NCI-H2196 (cell line): ENCODE data around the gene BRWD1.
"Not testable (repeated sequence)": the region's sequence is repeated elsewhere in the genome, so short reads cannot be mapped to it uniquely, and the experiment has no call there.

Experiments used
- DNase-seq: peaks from one replicate; lab custom pipeline; 2025; ENCODE audit not compliant: unreplicated experiment; lab: John Stamatoyannopoulos, UW

BRWD1 gene

DNA sequence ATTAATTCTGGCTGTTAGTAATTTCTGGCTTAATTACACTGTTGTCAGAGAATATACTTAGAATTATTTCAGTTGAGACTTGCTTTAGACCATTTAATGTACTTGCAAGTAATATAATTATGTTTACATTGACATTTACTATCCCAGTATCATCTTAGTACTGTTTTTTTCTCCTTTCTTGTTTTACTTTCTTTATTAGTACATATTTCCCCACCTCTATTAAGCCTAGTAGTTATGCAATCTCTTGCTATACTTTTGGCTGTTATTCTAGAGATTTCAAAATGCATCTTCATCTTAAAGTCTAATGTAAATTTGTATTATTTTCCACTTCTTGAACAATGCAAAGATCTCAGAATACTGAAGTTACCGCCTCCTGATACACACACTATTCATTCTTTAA is 24.4 kb downstream of the BRWD1 start:
- no peak for DNase-seq

DNA sequence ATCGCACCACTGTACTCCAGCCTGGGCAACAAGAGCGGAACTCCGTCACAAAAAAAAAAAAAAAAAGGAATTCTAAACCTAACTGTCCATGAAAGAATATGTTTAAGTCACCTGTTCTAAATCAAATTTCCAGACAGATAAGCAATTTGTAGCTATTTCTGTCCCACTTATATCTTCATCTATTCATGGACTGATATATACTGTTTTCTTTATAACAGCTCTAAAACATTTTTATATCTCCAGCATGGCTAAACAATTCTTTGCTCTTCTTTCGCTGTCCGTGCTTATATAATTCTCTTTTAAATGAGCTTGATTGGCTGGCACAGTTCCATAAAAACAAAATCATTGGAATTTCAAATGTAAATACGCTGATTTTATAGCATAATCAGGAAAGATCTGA is 30.5 kb downstream of the BRWD1 start:
- DNase-seq, result no peak

DNA sequence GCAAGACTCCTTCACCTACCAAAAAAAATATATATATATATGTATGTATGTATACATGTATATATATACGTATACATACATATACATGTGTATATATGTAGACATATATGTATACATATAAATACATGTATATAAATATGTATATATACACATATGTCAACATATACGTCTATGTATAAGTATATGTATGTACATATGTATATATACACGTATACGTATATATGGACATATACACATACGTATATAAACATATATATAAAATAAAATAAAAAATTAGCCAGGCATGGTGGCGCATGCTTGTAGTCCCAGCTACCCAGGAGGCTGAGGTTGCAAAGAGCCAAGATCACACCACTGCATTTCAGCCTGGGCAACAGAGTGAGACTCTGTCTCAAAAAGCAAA is 31.6 kb downstream of the BRWD1 start:
- DNase-seq, result no peak

DNA sequence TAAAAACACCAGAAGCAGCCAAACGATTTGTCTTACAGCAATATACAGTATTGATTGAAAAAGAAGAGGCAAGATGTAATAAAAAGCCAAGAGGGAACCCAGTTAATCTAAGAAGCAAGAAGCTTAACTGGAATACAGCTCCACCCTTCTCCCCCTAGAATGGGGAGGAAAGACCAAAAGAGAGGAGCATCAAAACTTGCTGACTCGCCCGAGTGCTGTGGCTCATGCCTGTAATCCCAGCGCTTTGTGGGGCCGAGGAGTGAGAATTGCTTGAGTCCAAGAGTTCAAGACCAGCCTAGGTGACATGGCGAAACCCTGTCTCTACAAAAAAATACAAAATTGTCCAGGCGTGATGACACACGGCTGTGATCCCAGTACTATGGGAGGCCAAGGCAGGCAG is 32.2 kb downstream of the BRWD1 start:
- no peak for DNase-seq

DNA sequence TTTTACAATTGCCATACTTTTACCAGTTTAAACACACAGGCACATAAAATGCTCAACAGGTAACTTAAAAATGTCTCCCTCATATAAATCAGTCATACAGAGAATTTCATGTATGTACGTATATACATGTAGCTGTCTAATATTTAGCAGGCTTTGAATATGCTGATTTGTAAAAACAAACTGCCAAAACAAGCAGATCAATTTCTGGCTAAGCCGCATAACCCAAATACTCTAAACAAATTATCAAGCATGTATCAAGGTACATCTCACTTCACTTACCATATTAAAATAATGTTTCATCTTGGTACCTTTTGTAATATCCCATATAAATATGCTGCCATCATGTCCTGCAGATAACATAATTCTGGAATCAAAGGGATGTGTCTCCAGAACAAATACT is 43.8 kb downstream of the BRWD1 start:
- no peak for DNase-seq

DNA sequence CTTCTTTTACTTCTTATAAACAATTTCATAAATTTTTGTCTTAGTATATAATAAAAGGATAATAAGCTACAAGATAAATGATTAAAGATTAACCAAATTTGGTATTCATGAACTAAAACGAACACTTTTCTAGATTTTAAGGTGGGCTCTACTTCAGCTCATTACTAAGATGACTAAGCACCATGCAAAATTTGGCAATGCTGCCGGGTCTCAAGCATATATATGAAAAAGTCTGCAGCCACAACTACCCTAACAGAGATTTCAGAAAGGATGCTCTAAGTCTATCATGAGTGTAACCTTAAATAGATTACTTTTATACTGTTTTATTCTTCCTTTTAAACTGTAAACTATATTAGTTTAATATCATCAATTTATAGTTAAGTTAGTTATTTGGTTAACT is 47.8 kb downstream of the BRWD1 start:
- DNase-seq, result no peak

DNA sequence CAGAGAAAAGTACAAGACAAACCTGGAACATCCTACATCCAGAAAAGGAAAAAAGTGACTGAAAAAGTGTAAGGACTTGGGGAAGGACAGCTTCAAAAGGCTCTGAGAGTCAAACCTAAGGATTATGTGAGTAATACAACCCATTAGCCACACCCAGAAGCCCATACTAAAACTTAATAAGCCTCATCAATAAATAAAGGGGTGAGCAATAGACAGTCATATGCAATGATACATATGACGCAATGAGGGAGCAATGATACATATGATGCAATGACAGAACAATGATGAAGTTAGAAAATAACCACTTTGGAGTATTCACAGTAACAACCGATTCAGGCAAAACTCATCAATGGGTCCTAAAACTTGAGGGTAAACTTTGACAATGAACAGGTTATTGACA is 50.1 kb downstream of the BRWD1 start:
- no peak for DNase-seq

DNA sequence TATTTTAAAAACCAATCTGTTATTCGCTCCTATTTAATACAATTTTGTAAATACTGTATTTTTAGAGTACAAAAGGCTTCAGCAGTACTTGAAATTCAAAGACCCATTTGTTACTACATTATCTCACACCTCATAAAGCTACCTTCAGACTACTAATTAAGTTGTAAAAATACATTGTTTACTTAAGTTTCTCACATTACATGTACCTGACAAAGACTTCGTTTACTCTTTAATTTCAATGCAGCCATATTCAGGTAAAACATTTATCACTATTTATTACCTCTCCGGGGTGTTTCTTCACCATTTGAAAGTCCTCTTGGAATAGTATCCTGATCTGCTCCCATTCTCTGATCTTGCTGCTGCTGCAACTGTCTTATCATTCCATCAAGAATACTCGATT is 55.2 kb downstream of the BRWD1 start:
- DNase-seq, result peak; percentile 21

DNA sequence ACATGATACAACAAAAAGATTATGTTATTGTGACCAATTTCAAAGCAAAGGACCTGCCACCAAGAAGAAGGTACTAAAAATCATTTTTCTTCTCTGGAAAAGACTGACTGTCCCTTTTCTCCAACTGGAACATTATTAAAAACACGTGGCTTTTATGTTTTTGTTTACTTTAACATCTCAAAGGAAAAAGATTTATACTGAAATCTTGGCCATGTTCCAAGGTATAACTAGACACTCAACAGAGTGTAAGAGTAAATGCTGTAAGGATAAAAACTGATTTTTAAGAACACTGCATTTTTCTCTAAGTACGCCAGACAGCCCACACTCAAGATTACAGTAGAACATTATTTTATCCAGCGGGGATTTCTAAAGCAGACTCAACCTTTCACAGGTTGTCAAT is 62.1 kb downstream of the BRWD1 start:
- DNase-seq, result peak; percentile 9

DNA sequence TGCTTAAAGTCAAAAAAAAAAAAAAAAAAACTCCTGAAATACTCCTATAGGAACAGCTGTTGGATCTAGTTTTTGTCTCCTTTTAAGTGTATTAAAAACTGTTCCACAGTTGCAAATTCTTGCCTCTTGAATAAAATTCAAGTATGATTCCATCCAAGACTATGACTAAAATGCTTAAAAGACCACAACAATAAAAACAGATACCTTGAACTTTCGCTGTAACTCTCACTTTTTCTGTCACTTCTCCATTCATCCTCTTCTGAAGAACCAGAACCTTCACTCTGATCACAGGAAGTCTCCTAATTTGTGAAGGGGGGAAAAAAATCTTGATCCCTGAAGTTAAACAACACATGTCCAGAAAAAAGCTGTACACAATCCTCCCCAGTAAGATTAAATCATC is 75.2 kb downstream of the BRWD1 start:
- no peak for DNase-seq

DNA sequence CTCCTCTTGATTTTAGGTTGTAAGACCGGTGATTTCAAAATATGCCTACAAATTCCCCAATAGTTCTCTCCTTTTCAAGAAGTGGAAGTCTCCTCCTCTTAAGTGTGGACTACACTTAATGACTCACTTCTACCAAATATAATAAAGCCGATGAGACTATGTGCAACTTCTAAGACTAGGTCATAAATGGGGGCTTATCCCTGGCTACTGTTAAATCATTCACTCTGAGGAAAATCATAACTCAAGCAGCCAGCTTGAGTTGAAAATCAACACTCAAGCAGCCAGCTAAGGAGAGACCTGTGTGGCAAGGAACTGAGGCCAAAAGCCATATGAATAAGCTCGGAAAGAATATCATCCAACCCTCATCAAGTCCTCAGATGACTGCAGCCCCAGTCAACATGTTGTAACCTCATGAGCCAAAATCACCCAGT is 80.6 kb downstream of the BRWD1 start:
- no peak for DNase-seq

DNA sequence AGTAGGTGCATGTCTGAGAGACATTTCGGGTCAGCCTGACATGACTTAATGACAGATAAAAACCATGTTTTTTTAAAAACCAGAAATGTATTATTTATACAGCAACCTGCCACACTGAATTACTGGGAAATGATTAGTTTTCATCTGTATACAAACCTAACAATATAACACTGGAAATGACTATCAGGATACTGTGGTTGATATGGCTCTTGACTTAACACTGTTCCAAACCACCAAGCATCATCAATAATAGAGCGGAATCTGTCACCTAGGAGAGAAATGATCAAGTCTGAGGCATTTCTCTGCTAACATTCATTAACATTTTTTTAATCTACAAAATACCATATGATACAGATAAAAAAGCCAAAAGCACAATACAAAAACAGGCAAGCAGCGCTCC is 88.5 kb downstream of the BRWD1 start:
- DNase-seq, result no peak

DNA sequence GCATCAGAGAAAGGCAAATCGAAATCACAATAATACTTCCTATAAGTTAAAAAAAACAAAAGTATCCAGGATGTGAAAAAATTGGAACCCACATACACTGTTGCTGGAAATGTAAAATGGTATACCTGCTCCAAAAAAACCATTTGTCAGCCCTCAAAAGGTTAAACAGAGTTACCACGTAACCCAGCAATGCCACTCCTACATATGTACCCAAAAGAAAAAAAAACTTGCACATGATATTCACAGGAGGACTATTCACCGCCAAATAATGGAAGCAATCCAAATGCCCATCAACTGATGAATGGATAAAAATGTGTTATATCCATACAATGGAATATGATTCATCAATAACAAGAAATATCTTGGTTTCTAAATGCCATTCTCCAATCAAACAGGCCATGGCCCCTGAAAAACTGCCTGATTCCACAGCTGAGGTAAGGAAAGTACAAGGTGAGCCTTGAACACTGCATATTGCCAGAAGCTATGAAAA is 91.4 kb downstream of the BRWD1 start:
- no peak for DNase-seq

DNA sequence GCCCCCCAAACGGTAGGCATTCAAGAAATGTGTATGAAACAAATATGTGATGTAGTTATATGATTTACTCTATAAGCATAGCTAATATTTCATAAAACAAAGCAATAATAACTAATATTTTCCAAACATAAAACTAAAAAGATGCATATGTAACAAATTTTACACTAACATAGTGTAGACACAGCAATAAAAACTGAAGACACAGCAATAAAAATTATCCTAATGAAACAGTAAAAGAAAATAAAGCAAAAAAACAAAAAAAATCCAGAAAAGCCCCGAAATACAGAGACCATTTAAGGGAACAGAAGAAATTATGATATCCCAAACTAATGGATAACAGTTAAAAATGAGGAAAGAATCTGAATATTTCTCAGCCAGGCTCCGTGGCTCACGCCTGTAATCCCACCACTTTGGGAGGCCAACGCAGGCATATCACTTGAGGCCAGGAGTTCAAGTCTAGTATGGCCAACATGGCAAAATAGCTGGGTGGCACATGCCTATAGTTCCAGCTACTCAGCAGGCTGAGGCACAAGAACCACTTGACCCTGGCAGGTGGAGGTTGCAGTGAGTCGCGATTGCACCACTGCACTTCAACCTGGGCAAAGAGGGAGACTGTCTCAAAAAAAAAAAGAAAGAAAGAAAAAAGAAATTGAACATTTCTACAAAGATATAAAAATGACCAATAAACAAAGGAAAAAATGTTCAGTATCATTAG is 92.0 kb downstream of the BRWD1 start:
- DNase-seq, result no peak

DNA sequence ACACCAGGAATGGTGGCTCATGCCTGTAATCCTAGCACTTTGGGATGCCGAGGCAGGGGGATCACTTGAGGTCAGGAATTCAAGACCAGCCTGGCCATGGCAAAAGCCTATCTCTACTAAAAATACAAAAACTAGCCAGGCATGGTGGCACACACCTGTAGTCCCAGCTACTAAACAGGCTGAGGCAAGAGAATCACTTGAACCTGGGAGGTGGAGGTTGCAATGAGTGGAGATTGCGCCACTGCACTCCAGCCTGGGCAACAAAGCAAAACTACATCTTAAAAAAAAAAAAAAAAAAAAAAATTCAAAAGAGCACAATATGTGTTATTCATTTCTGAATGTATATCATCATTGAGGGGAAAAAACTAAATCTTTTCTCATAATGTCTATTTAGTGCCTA is 92.6 kb downstream of the BRWD1 start:
- not testable (repeated sequence) for DNase-seq

DNA sequence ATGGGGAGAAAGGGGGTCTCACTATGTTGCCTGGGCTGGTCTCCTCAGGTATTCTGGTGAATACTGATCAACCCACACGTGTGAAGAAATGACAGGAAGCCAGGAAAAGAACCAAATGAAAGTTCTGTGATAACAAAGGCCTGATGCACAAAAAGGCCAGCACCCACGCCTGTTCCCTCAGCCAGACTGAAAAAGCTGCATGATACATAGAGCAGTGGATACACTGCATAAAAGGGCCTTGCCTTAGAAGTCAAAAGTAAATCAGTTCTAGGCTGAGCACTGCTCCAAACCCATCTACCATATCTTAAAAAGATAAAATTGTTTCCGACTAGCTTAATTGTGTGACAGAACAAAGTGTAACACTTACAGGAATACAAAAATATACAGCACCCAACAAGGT is 93.3 kb downstream of the BRWD1 start:
- DNase-seq, result no peak

DNA sequence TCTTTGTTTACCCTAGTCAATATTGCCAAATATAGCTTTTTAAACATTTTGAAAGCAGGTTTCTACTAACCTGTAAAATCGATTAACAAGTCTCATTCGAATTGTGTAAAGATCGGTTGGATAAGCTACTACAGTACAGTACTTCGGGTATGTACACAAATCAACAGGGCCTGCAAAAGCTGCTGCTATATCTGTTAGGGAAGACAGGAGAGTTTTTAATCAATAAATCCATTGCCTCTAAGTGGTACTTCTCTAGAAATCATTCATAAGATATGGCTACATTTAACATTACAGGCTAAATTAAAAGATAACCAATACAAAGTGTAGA is 95.4 kb downstream of the BRWD1 start:
- no peak for DNase-seq

DNA sequence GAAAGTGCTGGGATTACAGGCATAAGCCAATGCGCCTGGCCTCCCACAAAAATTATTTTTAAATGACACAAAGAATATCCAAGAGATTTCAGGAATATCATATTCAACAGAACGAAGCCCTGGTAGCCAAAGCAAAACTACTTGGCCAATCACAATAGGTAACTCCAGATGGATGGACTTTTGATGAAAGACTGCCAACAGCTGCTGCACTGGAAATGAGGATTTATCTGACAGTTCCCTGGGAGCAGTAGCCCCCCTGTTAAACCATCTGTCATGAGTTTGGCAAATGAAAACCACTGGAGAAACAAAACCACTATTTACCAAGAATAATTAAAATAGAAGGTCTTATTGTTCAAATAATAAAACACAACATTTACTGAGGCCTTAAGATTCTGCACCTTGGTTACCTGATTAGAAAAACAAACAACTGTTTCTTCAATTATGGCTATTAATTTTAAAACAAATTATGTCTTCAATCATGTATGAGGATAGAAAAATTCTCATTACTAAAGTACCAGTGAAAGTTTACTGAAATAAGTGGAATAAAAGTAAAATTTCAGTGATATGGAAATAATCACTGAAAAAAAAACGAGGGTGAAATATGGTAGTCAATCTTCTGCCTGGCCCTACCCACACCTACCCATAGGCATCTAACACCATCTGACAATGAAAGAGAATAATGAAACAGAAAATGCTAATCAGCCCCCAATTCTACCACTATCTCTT is 95.9 kb downstream of the BRWD1 start:
- DNase-seq, result no peak

DNA sequence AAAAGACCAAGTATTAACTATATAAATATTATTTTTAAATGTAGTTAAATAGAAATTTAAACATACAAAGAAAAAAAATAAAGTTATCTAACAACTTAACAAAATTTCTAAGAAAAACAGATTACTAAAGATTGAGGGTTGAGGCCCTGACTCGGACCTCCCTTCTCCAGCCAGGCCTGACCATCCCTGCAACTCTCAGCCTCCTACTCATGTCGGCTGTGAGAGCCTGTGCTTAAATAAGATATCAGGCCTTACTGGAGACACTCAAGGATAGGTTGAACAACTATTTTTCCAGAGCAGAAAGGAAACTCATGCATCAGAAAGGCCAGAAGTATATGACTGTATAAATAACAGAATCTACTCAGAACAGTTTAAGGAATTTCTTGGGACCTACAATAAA is 97.1 kb downstream of the BRWD1 start:
- DNase-seq, result no peak

DNA sequence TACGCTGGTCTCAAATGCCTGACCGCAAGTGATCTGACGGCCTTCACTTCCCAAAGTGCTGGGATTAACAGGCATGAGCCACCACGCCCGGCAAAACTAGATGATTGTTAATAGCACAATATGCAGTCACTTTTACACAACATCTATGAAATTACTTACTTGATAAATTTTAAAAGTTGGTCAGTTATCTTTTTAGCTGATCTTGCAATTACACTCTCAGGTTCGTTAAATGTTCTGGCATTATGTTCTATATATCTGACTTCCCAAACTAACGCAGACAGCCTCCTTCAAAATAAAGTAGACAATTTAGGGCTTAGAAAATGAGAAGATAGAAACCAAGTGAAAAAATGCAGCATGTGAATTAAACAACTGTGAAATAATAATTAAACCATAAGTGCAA is 98.4 kb downstream of the BRWD1 start:
- no peak for DNase-seq

DNA sequence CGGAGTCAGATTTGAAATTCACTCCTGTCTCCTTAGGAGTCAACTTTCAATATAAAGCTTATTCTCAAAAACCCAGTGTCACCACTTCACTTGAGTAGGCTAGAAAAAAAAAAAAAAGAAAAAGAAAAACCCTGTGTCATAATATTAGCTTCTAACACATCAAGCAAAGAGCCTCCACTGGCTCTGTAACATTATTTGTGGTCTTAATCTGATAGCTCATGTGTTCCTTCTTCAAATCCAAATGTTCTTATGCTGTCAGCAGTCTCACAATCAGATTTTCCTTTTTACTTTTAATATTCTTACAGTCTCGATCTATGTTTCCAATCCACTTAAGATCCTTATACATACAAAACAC is 104.1 kb downstream of the BRWD1 start:
- DNase-seq, result no peak

DNA sequence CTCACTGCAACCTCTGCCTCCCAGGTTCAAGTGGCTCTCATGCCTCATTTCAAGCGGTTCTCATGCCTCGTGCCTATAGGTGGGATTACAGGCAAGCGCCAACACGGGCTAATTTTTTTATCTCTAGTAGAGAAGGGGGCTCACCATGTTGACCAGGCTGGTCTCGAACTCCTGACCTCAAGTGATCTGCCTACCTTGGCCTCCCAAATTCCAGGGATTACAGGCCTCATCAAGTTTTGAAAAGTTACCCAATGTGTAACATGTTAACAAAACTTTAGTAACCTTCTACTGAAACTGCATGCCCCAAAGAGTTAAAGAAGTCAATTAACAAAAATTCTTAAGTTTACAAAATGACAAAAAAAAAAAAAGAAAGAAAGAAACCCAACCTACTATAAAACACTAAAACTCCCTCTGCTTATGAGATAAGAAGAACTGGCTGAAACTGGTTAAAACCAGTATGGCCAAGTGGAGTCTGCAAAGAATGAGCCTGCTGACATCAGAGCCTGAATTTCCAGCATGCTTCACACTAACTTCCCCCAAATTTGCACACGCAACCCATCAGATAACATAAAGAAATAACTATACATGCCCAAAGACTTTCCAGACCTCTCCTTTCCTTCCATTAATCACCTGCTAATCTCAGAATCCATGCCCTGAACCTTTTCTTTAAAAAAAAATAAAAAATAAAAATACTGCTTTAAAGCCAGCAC is 104.7 kb downstream of the BRWD1 start:
- DNase-seq, result no peak
